ENCODE measurements around the gene TTLL8. TPM values are rescaled to one million over a fixed set of nuclear protein-coding genes. Genes with fewer than 3 reads are reported as not detected.

TTLL8 gene
- total RNA-seq, 1 donor: not detected

DNA sequence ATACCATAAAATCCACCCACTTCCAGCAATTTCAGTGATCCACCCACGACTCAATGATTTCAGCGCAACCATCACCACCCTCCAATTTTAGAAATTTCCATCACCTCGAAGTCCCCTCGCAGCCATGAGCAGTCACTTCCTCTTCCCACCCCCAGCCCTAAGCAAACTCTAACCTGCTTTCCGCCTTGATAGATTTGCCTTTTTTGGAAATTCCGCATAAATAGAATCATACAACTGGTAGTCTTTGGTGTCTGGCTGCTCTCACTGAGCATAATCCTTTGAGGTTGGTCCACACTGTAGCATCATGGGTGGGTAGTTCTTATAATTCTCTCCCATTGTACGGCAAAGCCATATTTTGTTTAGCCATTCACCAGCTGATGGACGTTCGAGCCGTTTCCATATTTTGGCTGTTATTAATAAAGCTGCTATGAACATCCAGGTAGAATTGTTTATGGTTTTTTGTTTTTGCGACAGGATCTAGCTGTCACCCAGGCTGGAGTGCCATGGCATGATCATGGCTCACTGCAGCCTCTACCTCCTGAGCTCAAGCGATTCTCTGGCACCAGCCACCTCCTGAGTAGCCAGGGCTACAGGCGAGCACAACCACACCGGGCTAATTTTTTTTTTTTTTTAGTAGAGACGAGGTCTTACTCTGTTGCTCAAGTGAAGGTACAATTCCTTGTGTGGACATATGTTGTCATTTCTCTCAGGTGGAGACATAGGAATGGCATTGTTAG is 81.5 kb downstream of the TTLL8 start:
- TF ChIP-seq, protein P1, sequence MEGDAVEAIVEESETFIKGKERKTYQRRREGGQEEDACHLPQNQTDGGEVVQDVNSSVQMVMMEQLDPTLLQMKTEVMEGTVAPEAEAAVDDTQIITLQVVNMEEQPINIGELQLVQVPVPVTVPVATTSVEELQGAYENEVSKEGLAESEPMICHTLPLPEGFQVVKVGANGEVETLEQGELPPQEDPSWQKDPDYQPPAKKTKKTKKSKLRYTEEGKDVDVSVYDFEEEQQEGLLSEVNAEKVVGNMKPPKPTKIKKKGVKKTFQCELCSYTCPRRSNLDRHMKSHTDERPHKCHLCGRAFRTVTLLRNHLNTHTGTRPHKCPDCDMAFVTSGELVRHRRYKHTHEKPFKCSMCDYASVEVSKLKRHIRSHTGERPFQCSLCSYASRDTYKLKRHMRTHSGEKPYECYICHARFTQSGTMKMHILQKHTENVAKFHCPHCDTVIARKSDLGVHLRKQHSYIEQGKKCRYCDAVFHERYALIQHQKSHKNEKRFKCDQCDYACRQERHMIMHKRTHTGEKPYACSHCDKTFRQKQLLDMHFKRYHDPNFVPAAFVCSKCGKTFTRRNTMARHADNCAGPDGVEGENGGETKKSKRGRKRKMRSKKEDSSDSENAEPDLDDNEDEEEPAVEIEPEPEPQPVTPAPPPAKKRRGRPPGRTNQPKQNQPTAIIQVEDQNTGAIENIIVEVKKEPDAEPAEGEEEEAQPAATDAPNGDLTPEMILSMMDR (IDR thresholded peaks at IDR 0.05; ENCODE audit: extremely low read depth, low read depth, low read length): no peak
- H3K36me3 ChIP-seq (ENCODE audit: insufficient read depth, low read length): no peaks in the 10 kb centered on the region
- no peak overlapping the region for H3K27ac ChIP-seq (ENCODE audit: low read depth, low read length)

DNA sequence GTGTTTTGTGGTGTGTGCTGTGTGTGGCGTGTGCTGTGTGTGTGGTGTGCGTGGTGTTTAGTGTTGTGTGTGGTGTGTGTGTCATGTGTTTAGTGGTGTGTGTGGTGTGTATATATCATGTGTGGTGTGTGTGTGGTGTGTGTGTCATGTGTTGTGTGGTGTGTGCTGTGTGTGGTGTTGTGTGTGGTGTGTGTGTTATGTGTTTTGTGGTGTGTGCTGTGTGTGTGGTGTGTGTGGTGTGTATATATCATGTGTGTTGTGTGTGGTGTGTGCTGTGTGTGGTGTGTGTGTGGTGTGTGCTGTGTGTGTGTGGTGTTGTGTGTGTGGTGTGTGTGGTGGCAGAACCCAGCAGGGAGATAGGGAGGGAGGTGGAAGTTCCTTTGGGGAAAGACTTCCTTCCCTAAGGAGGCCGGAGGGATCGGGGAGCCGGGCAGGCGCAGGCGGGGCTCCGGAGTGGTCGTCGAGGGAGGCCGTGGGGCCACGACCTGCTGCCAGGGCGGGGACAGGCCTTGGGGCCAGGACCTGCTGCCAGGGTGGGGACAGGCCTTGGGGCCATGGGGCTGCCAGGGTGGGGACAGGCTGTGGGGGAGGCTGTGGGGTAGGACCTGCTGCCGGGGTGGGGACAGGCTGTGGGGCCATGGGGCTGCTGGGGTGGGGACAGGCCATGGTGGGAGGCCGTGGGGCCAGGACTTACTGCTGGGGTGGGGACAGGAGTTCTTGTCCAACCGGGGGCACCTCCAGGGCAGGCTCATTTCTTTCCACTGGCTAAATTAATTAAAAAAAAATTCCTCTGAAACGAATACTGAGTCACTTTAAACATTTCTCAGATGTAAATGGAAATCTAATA is 82.3 kb downstream of the TTLL8 start:
- no peaks in the 10 kb centered on the region for H3K79me2 ChIP-seq (ENCODE audit: insufficient read depth, low read length)
- H3K4me3 ChIP-seq (ENCODE audit: insufficient read depth, low read length): no peak overlapping the region
- peak overlapping the region; percentile 6 for H3K4me2 ChIP-seq (ENCODE audit: insufficient read depth, low read length)
- no peaks in the 10 kb centered on the region for H3K36me3 ChIP-seq (ENCODE audit: insufficient read depth, low read length)
- H3K4me1 ChIP-seq (ENCODE audit: insufficient read depth, low read length): peaks cover 5% of the 10 kb centered on the region
- TF ChIP-seq, protein P1 (IDR thresholded peaks at IDR 0.05; ENCODE audit: extremely low read depth, low read depth, low read length): no peak
- no peak overlapping the region for H3K27ac ChIP-seq (ENCODE audit: low read depth, low read length)
- DNase-seq (ENCODE audit: insufficient read length, low spot score, missing footprints): peak; percentile 69
- H3K9me3 ChIP-seq (ENCODE audit: low read depth, low read length): no peaks in the 10 kb centered on the region
- no peak overlapping the region for H2AFZ ChIP-seq (ENCODE audit: low read length)
- H3K27me3 ChIP-seq (ENCODE audit: insufficient read depth, low read length): no peaks in the 10 kb centered on the region
- H4K20me1 ChIP-seq (ENCODE audit: insufficient read depth, low read length): no peaks in the 10 kb centered on the region

More for the DNA sequence above, 81.5 kb downstream of the TTLL8 start:
- H3K79me2 ChIP-seq (ENCODE audit: insufficient read depth, low read length): no peaks in the 10 kb centered on the region
- H3K4me2 ChIP-seq (ENCODE audit: insufficient read depth, low read length): no peak overlapping the region
- no peaks in the 10 kb centered on the region for H3K9me3 ChIP-seq (ENCODE audit: low read depth, low read length)
- H3K4me1 ChIP-seq (ENCODE audit: insufficient read depth, low read length): peaks cover 4% of the 10 kb centered on the region
- no peaks in the 10 kb centered on the region for H3K27me3 ChIP-seq (ENCODE audit: insufficient read depth, low read length)
- H2AFZ ChIP-seq (ENCODE audit: low read length): no peak overlapping the region
- no peaks in the 10 kb centered on the region for H4K20me1 ChIP-seq (ENCODE audit: insufficient read depth, low read length)
- DNase-seq (ENCODE audit: insufficient read length, low spot score, missing footprints): peak; percentile 57
- no peak overlapping the region for H3K4me3 ChIP-seq (ENCODE audit: insufficient read depth, low read length)

DNA sequence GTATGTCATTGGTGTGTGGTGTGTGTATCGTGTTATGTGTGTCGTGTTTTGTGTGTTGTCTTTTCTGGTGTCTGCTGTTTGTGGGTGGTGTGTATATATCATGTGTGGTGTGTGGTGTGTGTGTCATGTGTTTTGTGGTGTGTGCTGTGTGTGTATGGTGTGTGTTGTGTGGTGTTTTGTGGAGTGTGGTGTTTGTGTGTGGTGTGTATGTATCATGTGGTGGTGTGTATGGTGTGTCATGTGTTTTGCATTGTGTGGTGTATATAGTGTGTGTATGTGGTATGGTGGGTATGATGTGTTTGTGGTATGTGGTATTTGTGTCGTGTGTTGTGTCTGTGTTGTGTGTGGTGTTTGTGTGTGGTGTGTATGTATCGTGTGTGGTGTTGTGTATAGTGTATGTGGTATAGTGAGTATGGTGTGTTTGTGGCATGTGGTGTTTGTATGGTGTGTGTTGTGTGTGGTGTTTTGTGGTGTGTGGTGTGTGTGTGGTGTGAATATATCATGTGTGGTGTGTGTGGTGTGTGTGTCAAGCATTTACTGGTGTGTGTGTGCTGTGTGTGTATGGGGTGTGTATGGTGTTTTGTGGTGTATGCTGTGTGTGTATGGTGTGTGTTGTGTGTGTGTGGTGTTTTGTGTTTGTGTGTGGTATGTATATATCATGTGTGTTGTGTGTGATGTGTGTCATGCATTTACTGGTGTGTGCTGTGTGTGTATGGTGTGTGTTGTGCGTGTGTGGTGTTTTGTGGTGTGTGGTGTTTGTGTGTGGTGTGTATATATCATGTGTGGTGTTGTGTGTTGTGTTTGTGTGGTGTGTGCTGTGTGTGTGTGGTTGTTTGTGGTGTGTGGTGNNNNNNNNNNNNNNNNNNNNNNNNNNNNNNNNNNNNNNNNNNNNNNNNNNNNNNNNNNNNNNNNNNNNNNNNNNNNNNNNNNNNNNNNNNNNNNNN is 84.8 kb downstream of the TTLL8 start:
- Histone ChIP-seq H3K4me3 (ENCODE audit: insufficient read depth, low read length) (no peak overlapping the region), H3K4me1 (ENCODE audit: insufficient read depth, low read length) (peaks cover 10% of the 10 kb centered on the region), H3K27me3 (ENCODE audit: insufficient read depth, low read length) (no peaks in the 10 kb centered on the region), H4K20me1 (ENCODE audit: insufficient read depth, low read length) (no peaks in the 10 kb centered on the region), H3K4me2 (ENCODE audit: insufficient read depth, low read length) (no peak overlapping the region), H3K36me3 (ENCODE audit: insufficient read depth, low read length) (no peaks in the 10 kb centered on the region), H3K79me2 (ENCODE audit: insufficient read depth, low read length) (no peaks in the 10 kb centered on the region), H3K27ac (ENCODE audit: low read depth, low read length) (no peak overlapping the region), H2AFZ (ENCODE audit: low read length) (no peak overlapping the region), H3K9me3 (ENCODE audit: low read depth, low read length) (no peaks in the 10 kb centered on the region)
- DNase-seq (ENCODE audit: insufficient read length, low spot score, missing footprints): no peak
- TF ChIP-seq, protein P1 (IDR thresholded peaks at IDR 0.05; ENCODE audit: extremely low read depth, low read depth, low read length): no peak

Data from osteoblast (primary cell).